ENCODE measurements around the gene PSMA5. TPM values are rescaled to one million over a fixed set of nuclear protein-coding genes. Genes with fewer than 3 reads are reported as not detected.

PSMA5 gene
- total RNA-seq, 1 experiment from 2014 or later: 169 TPM

DNA sequence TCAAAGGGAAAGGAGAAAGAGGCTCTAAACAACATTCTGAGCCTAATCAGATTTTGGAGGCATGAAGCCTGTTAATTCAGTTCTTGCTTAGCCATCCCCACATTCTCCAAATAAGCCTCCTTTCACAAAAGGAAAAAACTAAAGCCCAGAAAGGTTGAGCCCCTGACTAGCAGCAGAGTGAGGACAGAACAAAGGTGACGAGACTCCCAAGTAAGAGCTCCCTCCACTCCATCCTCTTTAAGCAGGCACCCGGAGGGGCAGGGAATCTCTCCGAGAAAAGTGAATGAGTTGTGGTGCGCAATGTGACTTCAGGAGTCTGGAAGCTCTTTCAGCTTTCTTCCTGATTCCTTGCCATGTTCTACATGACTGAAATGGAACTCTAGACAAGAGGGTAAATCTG is 76.1 kb downstream of the PSMA5 start:
- no peaks in the 10 kb centered on the region for H3K36me3 ChIP-seq (ENCODE audit: control insufficient read depth in 1 of 2, insufficient read depth in 2 of 2, low read length in 2 of 2)
- intact Hi-C loops (cut with micrococcal nuclease): no loop called here
- no peak overlapping the region for H3K4me3 ChIP-seq (replicated peaks in 1 of 2; ENCODE audit: low read depth in 1 of 2, low read length in 2 of 2)
- H3K27me3 ChIP-seq (ENCODE audit: insufficient read depth, low read length): no peaks in the 10 kb centered on the region
- no peak for DNase-seq (ENCODE audit: low read depth, low spot score)
- H3K9me2 ChIP-seq (ENCODE audit: insufficient read depth): no peaks in the 10 kb centered on the region
- no peaks in the 10 kb centered on the region for H3K9me3 ChIP-seq (ENCODE audit: control insufficient read depth in 1 of 2, insufficient read depth in 1 of 2, low read depth in 1 of 2, low read length in 2 of 2)
- BruUV-seq (replicated peaks): no TSS peak
- ATAC-seq: no peak
- H3K9ac ChIP-seq (ENCODE audit: low read length): no peak overlapping the region
- CTCF ChIA-PET: no interaction called here
- H3K4me1 ChIP-seq (ENCODE audit: control insufficient read depth in 1 of 2, insufficient read depth in 2 of 2, low read length in 2 of 2): no peaks in the 10 kb centered on the region
- H2AFZ ChIP-seq (ENCODE audit: low read depth, low read length, poor library complexity, severe bottlenecking): no peak overlapping the region
- TF ChIP-seq SP1 (IDR thresholded peaks at IDR 0.05; ENCODE audit: low read depth): no peak
- TF ChIP-seq POLR2AphosphoS5 (IDR thresholded peaks at IDR 0.05; ENCODE audit: low read depth, low read length): no peak
- no peak for TF ChIP-seq EGR1 (IDR thresholded peaks at IDR 0.05; ENCODE audit: low read depth)
- TF ChIP-seq, protein P1, sequence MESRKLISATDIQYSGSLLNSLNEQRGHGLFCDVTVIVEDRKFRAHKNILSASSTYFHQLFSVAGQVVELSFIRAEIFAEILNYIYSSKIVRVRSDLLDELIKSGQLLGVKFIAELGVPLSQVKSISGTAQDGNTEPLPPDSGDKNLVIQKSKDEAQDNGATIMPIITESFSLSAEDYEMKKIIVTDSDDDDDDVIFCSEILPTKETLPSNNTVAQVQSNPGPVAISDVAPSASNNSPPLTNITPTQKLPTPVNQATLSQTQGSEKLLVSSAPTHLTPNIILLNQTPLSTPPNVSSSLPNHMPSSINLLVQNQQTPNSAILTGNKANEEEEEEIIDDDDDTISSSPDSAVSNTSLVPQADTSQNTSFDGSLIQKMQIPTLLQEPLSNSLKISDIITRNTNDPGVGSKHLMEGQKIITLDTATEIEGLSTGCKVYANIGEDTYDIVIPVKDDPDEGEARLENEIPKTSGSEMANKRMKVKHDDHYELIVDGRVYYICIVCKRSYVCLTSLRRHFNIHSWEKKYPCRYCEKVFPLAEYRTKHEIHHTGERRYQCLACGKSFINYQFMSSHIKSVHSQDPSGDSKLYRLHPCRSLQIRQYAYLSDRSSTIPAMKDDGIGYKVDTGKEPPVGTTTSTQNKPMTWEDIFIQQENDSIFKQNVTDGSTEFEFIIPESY (IDR thresholded peaks at IDR 0.05; ENCODE audit: extremely low read depth, insufficient replicate concordance, low read length): no peak
- no peak for TF ChIP-seq YY1 (IDR thresholded peaks at IDR 0.05; ENCODE audit: extremely low read depth, insufficient replicate concordance, low read depth, low read length)
- no peak for TF ChIP-seq TCF7L2 (IDR thresholded peaks at IDR 0.05; ENCODE audit: borderline replicate concordance, extremely low read depth, insufficient read depth, insufficient read length)
- TF ChIP-seq RAD21 (IDR thresholded peaks at IDR 0.05; ENCODE audit: low read depth): no peak
- TF ChIP-seq, protein P2, sequence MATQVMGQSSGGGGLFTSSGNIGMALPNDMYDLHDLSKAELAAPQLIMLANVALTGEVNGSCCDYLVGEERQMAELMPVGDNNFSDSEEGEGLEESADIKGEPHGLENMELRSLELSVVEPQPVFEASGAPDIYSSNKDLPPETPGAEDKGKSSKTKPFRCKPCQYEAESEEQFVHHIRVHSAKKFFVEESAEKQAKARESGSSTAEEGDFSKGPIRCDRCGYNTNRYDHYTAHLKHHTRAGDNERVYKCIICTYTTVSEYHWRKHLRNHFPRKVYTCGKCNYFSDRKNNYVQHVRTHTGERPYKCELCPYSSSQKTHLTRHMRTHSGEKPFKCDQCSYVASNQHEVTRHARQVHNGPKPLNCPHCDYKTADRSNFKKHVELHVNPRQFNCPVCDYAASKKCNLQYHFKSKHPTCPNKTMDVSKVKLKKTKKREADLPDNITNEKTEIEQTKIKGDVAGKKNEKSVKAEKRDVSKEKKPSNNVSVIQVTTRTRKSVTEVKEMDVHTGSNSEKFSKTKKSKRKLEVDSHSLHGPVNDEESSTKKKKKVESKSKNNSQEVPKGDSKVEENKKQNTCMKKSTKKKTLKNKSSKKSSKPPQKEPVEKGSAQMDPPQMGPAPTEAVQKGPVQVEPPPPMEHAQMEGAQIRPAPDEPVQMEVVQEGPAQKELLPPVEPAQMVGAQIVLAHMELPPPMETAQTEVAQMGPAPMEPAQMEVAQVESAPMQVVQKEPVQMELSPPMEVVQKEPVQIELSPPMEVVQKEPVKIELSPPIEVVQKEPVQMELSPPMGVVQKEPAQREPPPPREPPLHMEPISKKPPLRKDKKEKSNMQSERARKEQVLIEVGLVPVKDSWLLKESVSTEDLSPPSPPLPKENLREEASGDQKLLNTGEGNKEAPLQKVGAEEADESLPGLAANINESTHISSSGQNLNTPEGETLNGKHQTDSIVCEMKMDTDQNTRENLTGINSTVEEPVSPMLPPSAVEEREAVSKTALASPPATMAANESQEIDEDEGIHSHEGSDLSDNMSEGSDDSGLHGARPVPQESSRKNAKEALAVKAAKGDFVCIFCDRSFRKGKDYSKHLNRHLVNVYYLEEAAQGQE (IDR thresholded peaks at IDR 0.05; ENCODE audit: low read depth): no peak
- TF ChIP-seq EZH2phosphoT487 (IDR thresholded peaks at IDR 0.05; ENCODE audit: borderline replicate concordance): no peak
- no peak for TF ChIP-seq ZFX (IDR thresholded peaks at IDR 0.05)
- no peak for TF ChIP-seq ELF1 (IDR thresholded peaks at IDR 0.05; ENCODE audit: borderline replicate concordance, low read depth)
- no peak for TF ChIP-seq SIN3A (IDR thresholded peaks at IDR 0.05; ENCODE audit: low read depth)
- no peak for TF ChIP-seq CBX3 (IDR thresholded peaks at IDR 0.05; ENCODE audit: low read depth)
- TF ChIP-seq, protein P3, sequence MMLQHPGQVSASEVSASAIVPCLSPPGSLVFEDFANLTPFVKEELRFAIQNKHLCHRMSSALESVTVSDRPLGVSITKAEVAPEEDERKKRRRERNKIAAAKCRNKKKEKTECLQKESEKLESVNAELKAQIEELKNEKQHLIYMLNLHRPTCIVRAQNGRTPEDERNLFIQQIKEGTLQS (IDR thresholded peaks at IDR 0.05): no peak
- no peak for TF ChIP-seq POLR2A (IDR thresholded peaks at IDR 0.05; ENCODE audit: borderline replicate concordance, extremely low read depth, insufficient read depth, insufficient read length)
- TF ChIP-seq ZNF274 (IDR thresholded peaks at IDR 0.05; ENCODE audit: low read depth, low read length): no peak
- no peak for TF ChIP-seq FOSL1 (IDR thresholded peaks at IDR 0.05; ENCODE audit: low read depth)
- TF ChIP-seq, protein P4, sequence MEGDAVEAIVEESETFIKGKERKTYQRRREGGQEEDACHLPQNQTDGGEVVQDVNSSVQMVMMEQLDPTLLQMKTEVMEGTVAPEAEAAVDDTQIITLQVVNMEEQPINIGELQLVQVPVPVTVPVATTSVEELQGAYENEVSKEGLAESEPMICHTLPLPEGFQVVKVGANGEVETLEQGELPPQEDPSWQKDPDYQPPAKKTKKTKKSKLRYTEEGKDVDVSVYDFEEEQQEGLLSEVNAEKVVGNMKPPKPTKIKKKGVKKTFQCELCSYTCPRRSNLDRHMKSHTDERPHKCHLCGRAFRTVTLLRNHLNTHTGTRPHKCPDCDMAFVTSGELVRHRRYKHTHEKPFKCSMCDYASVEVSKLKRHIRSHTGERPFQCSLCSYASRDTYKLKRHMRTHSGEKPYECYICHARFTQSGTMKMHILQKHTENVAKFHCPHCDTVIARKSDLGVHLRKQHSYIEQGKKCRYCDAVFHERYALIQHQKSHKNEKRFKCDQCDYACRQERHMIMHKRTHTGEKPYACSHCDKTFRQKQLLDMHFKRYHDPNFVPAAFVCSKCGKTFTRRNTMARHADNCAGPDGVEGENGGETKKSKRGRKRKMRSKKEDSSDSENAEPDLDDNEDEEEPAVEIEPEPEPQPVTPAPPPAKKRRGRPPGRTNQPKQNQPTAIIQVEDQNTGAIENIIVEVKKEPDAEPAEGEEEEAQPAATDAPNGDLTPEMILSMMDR (IDR thresholded peaks at IDR 0.05 in 2 of 3, conservative IDR thresholded peaks at IDR 0.05 in 1 of 3; ENCODE audit: borderline replicate concordance in 1 of 3, insufficient read depth in 1 of 3, low read depth in 2 of 3, low read length in 2 of 3): no peak
- TF ChIP-seq JUND (IDR thresholded peaks at IDR 0.05): no peak
- RAD21 ChIA-PET (ENCODE audit: low non-redundant PET in 1 of 2, low total read pairs in 2 of 2, uncharacterized antibody in 2 of 2, unreplicated experiment in 2 of 2): no interaction called here
- POLR2A ChIA-PET: no interaction called here
- no peaks in the 10 kb centered on the region for H3K79me2 ChIP-seq (ENCODE audit: insufficient read depth, low read length)
- H3K4me2 ChIP-seq (ENCODE audit: low read length): no peak overlapping the region
- H3K27ac ChIP-seq (ENCODE audit: low read depth, low read length): no peak overlapping the region
- no peaks in the 10 kb centered on the region for H4K20me1 ChIP-seq (ENCODE audit: insufficient read depth)

Measured in HCT116 (cell line).